NCI-H2227 (cell line): ENCODE results near the gene TNFSF11.
"Not testable (repeated sequence)": the region's sequence is repeated elsewhere in the genome, so short reads cannot be mapped to it uniquely, and the experiment has no call there.

Experiments
- DNase-seq: peaks from one replicate; lab custom pipeline; 2025; ENCODE audit not compliant: unreplicated experiment; lab: John Stamatoyannopoulos, UW

TNFSF11 gene

DNA sequence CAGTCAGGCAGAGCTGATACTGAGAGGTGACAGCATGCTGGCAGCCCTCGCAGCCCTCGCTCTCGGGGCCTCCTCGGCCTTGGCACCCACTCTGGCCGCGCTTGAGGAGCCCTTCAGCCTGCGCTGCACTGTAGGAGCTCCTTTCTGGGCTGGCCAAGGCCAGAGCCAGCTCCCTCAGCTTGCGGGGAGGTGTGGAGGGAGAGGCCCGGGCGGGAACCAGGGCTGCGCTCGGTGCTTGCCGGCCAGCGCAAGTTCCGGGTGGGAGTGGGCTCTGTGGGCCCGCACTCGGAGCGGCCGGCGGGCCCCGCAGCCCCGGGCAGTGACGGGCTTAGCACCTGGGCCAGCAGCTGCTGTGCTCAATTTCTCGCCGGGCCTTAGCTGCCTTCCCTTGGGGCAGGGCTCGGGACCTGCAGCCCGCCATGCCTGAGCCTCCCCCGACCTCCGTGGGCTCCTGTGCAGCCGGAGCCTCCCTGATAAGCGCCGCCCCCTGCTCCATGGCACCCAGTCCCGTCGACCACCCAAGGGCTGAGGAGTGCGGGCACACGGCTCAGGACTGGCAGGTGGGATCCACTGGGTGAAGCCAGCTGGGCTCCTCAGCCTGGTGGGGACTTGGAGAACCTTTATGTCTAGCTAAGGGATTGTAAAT, 14.3 kb upstream of the TNFSF11 start:
- not testable (repeated sequence) for DNase-seq

DNA sequence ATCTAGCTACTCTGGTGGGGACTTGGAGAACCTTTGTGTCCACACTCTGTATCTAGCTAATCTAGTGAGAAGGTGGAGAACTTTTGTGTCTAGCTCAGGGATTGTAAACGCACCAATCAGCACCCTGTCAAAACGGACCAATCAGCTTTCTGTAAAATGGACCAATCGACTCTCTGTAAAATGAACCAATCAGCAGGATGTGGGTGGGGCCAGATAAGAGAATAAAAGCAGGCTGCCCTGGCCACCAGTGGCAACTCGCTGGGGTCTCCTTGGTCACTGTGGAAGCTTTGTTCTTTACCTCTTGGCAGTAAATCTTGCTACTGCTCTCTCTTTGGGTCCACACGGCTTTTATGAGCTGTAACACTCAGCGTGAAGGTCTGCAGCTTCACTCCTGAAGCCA, 13.6 kb upstream of the TNFSF11 start:
- not testable (repeated sequence) for DNase-seq

DNA sequence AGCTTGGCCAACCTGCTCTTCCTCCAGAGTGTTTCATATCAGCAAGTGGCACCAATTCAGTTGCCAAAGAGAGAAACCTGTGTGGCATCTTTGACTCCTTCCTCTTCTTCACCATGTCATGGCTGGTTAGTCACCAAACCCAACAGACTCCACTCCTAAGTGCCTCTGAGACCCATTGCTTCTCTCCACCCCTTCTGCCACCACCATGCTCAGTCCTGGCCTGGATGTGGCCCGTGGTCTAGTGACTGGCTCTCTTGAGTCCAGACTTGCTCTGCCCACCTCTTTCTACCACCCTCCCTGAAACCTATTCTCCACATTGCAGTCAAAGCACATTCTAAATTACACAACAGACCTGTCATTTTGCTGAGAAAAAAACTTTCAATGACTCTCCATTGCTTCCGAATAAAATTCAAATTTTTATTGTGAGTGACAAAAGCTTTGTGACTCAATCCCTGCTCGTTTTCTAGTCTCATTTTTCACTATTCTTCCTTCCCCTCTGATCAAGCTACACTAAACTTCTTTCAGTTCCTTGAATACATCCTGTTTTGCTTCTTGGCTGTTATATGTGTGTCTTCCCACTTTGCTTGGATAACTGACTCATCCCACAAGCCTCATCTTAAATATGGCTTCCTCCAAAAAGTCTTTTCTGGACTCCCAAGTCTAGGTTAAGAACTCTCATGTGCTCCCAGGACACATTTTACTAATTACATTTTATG, 12.0 kb upstream of the TNFSF11 start:
- DNase-seq: no peak

GRCh38 chr13:42567906-42568305, 6.0 kb upstream of the TNFSF11 start:
- no peak for DNase-seq

- DNase-seq: no peak
Observed at GRCh38 chr13:42569576-42570344, 4.2 kb upstream of the TNFSF11 start.

DNA sequence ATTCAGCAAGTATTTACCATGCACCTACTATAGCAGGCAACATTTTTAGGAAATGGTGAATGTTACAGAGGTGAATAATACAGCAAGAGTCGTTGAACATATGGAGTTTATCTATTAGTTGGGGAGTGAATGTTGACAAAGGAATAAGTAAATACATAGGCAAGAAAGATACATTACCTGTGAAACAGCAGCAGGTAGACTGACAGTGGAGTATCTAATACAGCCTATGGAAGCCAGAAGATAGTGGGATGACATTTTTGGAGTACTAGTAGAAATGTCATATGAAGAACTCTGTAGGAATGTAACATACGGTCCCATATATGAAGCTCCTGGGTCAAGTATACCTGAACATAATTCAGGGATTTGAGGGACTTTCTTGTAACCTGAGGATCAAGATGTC, 2.1 kb upstream of the TNFSF11 start:
- DNase-seq: no peak

GRCh38 chr13:42574435-42575311, 721 bp downstream of the TNFSF11 start:
- DNase-seq: no peak

GRCh38 chr13:42575938-42576337, 2.0 kb downstream of the TNFSF11 start:
- DNase-seq: no peak

GRCh38 chr13:42577538-42577937, 3.6 kb downstream of the TNFSF11 start:
- DNase-seq: no peak

DNA sequence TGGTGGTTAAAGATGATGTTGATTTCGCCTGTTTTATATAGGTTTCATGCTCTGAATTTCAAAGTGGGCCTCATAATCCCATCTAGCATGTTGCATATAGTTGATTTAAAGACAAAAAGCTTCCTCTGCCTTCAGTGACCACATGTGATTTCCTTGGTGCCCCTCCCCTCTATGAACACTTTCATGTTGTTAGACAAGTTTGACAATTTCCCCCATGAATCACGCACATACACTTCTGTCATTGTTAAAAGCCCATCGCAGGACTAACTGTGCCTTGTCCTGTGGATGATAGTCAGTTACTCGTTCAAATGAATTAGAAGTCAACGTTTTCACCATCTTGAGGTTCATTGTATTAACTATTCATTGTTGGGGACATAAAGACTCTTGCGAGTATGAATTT, 6.7 kb downstream of the TNFSF11 start:
- DNase-seq: no peak

DNA sequence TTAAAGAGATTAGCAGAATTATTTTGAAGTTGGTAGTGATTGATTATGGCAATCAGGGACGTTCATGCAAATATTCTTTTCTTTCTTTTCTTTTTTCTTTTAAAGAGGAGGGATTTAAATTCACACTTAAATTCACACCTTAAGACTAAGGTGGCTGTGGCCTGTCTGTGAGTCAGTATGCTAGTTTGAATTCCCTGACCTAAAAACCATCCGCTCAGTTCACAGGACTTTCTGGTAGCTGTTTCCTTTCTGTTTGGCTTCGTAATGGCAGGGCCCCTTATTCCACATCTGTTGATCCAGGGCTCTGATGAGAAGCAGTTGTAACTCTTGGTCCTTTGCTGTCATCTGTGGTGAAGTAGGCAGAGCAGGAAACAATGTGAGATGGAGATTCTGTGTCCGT, 7.5 kb downstream of the TNFSF11 start:
- no peak for DNase-seq

DNA sequence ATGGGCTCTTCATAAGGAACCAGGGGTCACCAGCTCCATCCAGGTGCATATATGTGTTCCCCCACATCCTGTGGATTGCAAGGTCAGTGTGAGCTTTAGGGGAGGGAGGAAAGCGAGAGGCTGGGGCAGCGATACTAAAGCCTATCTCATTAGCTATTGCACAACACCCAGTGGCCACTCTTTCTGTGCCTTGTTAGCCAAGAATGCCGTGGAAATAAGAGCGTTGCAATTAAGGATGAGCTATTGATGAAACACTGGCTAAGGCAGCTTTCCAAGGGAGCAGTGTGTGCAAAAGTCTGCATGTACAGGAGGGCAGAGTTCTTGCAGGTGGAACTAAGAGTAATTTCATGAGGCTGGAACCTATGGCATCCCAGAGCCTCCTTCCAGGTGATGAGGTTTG, 17.6 kb downstream of the TNFSF11 start:
- DNase-seq: no peak

GRCh38 chr13:42592915-42593900, 19.3 kb downstream of the TNFSF11 start:
- DNase-seq: peak; percentile 42

DNA sequence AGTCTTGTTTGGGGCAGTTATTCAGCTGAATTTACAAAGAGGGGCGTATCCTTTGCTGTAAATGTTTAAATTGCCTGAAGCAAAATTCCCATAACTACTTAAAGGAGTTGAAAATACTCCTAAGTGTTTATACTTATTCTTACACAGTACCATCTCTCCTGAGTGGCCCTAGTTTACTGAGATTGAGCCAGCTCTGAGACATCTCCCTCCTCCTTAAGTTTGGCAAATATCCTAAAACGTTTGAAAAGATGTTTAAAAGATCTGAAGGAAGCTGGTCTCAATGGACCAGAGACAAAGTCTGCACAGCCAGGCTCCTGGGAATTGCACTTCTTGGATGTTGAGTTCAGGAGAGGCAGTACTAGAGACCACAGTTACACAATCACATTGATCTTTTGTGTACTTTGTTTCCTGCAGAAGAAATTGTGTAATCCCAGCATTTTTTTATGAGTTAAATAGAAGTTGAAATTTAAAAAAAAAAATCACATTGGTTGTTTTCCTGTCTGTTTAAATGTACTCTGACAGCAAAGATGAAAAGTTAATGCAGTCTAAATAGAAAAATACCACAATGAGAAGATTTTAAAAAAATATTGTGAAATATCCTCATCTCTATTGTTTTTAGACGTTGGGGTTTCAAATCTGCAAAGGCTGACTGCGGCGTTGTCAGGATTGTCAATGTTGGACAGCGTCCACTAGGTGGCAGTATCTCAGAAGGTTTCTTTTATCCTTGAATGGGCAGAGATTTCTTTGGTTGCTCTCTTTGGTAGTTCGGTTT, 20.7 kb downstream of the TNFSF11 start:
- DNase-seq: peak; percentile 74

GRCh38 chr13:42595253-42595571, 21.3 kb downstream of the TNFSF11 start:
- no peak for DNase-seq

DNA sequence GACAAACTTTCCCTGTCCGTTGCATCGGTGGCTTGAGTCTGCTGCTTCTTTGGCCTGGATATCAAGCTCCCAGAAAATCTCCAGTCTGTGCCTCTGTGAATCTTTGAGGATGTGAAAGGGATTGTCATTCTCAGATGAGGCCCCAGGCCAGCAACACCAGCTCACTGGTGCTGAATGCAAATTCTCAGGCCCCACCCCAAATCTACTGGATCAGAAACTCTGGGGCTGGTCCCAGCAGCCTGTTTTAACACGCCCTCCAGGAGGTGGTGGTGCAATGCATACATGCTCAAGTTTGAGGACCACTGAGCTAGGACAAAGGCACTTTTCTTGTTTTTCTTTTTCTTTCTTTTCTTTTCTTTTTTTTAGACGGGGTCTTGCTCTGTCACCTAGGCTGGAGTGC, 23.6 kb downstream of the TNFSF11 start:
- no peak for DNase-seq

DNA sequence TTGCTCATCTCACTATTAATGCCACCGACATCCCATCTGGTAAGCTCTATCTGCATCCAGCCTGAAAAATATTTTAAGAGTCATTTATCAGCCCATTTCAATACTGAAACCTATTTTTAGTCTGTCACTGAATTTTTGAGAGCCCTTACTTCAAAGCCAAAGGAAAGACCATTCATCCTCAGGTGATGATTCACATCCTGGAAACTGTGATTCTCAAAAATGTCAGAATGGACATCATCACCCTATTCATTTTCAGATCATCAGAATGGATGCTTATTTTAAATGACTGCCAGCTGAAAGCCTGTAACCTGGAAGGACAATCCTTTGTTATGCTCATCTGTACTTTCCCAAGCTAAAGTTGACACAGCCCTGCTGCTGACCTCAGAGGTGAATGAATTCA, 27.0 kb downstream of the TNFSF11 start:
- DNase-seq: no peak

GRCh38 chr13:42602906-42603305, 29.0 kb downstream of the TNFSF11 start:
- DNase-seq: no peak

DNA sequence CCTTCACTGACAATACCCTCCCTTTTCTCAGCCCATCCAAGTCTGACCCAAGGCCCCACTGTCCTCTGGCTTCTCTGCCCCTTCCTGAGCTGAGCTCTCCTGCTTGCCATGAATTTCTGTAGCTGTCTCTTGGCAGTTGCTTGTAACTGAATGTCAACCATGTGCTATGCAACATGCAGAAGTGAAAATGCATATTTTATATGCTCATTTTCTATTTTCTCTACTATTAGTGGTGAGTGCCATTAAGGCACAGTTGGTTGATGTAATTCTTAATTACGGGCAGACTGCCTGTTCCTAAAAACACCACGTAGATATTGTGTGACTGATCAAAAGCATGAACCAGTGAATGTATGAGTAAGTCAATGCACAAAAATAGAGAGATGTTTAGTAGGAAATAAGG, 29.6 kb downstream of the TNFSF11 start:
- no peak for DNase-seq
